H9 (cell line): ENCODE results near the gene TRAPPC2B. TPM values are rescaled to one million over a fixed set of nuclear protein-coding genes. Genes with fewer than 3 reads are reported as not detected.

Source experiments
- DNase-seq: peaks from one replicate; pipeline ENCODE4 v3.0.0-alpha.2; 2017
- H2AFZ ChIP-seq: one replicate; pipeline ENCODE4 v1.6.1; 2013; ENCODE audit warnings: mild to moderate bottlenecking, low read length, control low read depth, moderate library complexity
- H2AK5ac ChIP-seq: 2 replicates; pipeline ENCODE4 v1.6.1; 2013; ENCODE audit warnings: low read length, control low read depth, mixed read lengths; ENCODE audit not compliant: insufficient read length
- H2BK120ac ChIP-seq: one replicate; pipeline ENCODE4 v1.6.1; 2013; ENCODE audit warnings: low read depth, mild to moderate bottlenecking, low read length, control low read depth, inconsistent platforms; ENCODE audit not compliant: poor library complexity, severe bottlenecking
- H2BK12ac ChIP-seq: 2 replicates; pipeline ENCODE4 v1.6.1; 2013; ENCODE audit warnings: low read length, control low read depth, mixed read lengths, low read depth; ENCODE audit not compliant: insufficient read length
- H2BK15ac ChIP-seq: 2 replicates; pipeline ENCODE4 v1.6.1; 2013; ENCODE audit warnings: low read depth, low read length, control low read depth
- H2BK20ac ChIP-seq: one replicate; pipeline ENCODE4 v1.6.1; 2013; ENCODE audit warnings: low read depth, mild to moderate bottlenecking, low read length, control low read depth, inconsistent platforms; ENCODE audit not compliant: poor library complexity, severe bottlenecking
- H2BK5ac ChIP-seq: 2 replicates; pipeline ENCODE4 v1.6.1; 2013; ENCODE audit warnings: low read length, control low read depth, mixed read lengths; ENCODE audit not compliant: insufficient read length
- H3K14ac ChIP-seq: 2 replicates; pipeline ENCODE4 v1.6.1; 2013; ENCODE audit warnings: low read length, control low read depth; ENCODE audit not compliant: insufficient read depth
- H3K18ac ChIP-seq: 2 replicates; pipeline ENCODE4 v1.6.1; 2013; ENCODE audit warnings: low read depth, mild to moderate bottlenecking, mixed read lengths, low read length, control low read depth; ENCODE audit not compliant: insufficient read length
- H3K23ac ChIP-seq: 2 replicates; pipeline ENCODE4 v1.6.1; 2013; ENCODE audit warnings: low read length, control low read depth, mixed read lengths, low read depth; ENCODE audit not compliant: insufficient read length
- H3K23me2 ChIP-seq: 2 replicates; pipeline ENCODE4 v1.6.1; 2013; ENCODE audit warnings: low read depth, mild to moderate bottlenecking, mixed read lengths, low read length, control low read depth; ENCODE audit not compliant: insufficient read length, poor library complexity, severe bottlenecking
- H3K27ac ChIP-seq: 2 replicates; pipeline ENCODE4 v1.5.1; 2013; ENCODE audit warnings: low read length, control low read depth, mixed read lengths, low read depth; ENCODE audit not compliant: insufficient read length
- H3K27me3 ChIP-seq: 2 replicates; pipeline ENCODE4 v1.6.1; 2013; ENCODE audit warnings: low read length, control low read depth, inconsistent platforms; ENCODE audit not compliant: insufficient read depth
- H3K4ac ChIP-seq: 2 replicates; pipeline ENCODE4 v1.6.1; 2013; ENCODE audit warnings: low read depth, mild to moderate bottlenecking, control low read depth, inconsistent platforms, low read length, moderate library complexity
- H3K4me1 ChIP-seq: 2 replicates; pipeline ENCODE4 v1.6.1; 2013; ENCODE audit warnings: low read length, control low read depth, inconsistent platforms; ENCODE audit not compliant: insufficient read depth
- H3K4me2 ChIP-seq: 2 replicates; pipeline ENCODE4 v1.6.1; 2013; ENCODE audit warnings: low read length, control low read depth, mixed read lengths; ENCODE audit not compliant: insufficient read length, insufficient read depth
- H3K56ac ChIP-seq: 2 replicates; pipeline ENCODE4 v1.6.1; 2013; ENCODE audit warnings: low read depth, mild to moderate bottlenecking, mixed read lengths, low read length, control low read depth; ENCODE audit not compliant: insufficient read length
- H3K79me1 ChIP-seq: 2 replicates; pipeline ENCODE4 v1.6.1; 2013; ENCODE audit warnings: low read depth, mild to moderate bottlenecking, moderate library complexity, low read length, control low read depth, inconsistent platforms; ENCODE audit not compliant: insufficient read depth, poor library complexity, severe bottlenecking
- H3K79me2 ChIP-seq: 2 replicates; pipeline ENCODE4 v1.6.1; 2013; ENCODE audit warnings: low read length, control low read depth, inconsistent platforms; ENCODE audit not compliant: insufficient read depth
- H3K9ac ChIP-seq: 2 replicates; pipeline ENCODE4 v1.6.1; 2013; ENCODE audit warnings: low read length, control low read depth, mixed read lengths; ENCODE audit not compliant: insufficient read length; ENCODE audit errors: extremely low read depth
- H3K9me3 ChIP-seq: one replicate; pipeline ENCODE4 v1.6.1; 2013; ENCODE audit warnings: low read depth, low read length, inconsistent platforms; ENCODE audit not compliant: control insufficient read depth
- H3T11ph ChIP-seq: one replicate; pipeline ENCODE4 v1.6.1; 2013; ENCODE audit warnings: mild to moderate bottlenecking, low read length, control low read depth, inconsistent platforms
- H4K20me1 ChIP-seq: one replicate; pipeline ENCODE4 v1.6.1; 2013; ENCODE audit not compliant: control insufficient read depth, insufficient read length, insufficient read depth
- H4K5ac ChIP-seq: 2 replicates; pipeline ENCODE4 v1.6.1; 2013; ENCODE audit warnings: low read depth, mild to moderate bottlenecking, mixed read lengths, low read length, control low read depth; ENCODE audit not compliant: insufficient read length
- H4K8ac ChIP-seq: replicated peaks from 2 replicates; pipeline ENCODE4 v1.6.1; 2013; ENCODE audit warnings: low read length, control low read depth, mixed read lengths, low read depth; ENCODE audit not compliant: insufficient read length
- H4K91ac ChIP-seq: 2 replicates; pipeline ENCODE4 v1.6.1; 2013; ENCODE audit warnings: low read depth, mild to moderate bottlenecking, moderate library complexity, mixed read lengths, low read length, control low read depth; ENCODE audit not compliant: insufficient read length
- H3K27ac Mint-ChIP-seq, 3 experiments: 2 replicates in 2 of 3; 3 replicates in 1 of 3; pipeline ENCODE4 v1.8.0; 2020 to 2021; ENCODE audit warnings: mixed read lengths in 3 of 3, mild to moderate bottlenecking in 1 of 3, moderate library complexity in 1 of 3
- H3K27me3 Mint-ChIP-seq: 2 replicates; pipeline ENCODE4 v1.8.0; 2021; ENCODE audit warnings: low read depth, mild to moderate bottlenecking, moderate library complexity, mixed read lengths
- H3K36me3 Mint-ChIP-seq, 3 experiments: 2 replicates in 2 of 3; 3 replicates in 1 of 3; pipeline ENCODE4 v1.8.0; 2020 to 2021; ENCODE audit warnings: low read depth in 3 of 3, mixed read lengths in 3 of 3; ENCODE audit not compliant: insufficient read depth in 1 of 3
- H3K4me1 Mint-ChIP-seq, 2 experiments: 2 replicates each; pipeline ENCODE4 v1.8.0; 2020; ENCODE audit warnings: mixed read lengths in 2 of 2
- H3K4me3 Mint-ChIP-seq, 2 experiments: 2 replicates in 1 of 2; 3 replicates in 1 of 2; pipeline ENCODE4 v1.8.0; 2020 to 2021; ENCODE audit warnings: mild to moderate bottlenecking in 2 of 2, mixed read lengths in 2 of 2, moderate library complexity in 1 of 2
- H3K9me3 Mint-ChIP-seq, 2 experiments: 2 replicates in 1 of 2; 3 replicates in 1 of 2; pipeline ENCODE4 v1.8.0; 2020; ENCODE audit warnings: mild to moderate bottlenecking in 2 of 2, mixed read lengths in 2 of 2, moderate library complexity in 1 of 2
- CTCF ChIP-seq: fragments of 200-600 bp; sonication (generic); conservative IDR thresholded peaks from 3 replicates; pipeline ENCODE4 v1.8.0; 2021; ENCODE audit warnings: antibody characterized with exemption, mild to moderate bottlenecking
- WGBS: extraction: QIAGEN DNeasy Blood & Tissue Kit; methylation state at CpG from one replicate; pipeline ENCODE4 v1.1.7; 2013; ENCODE audit warnings: missing lambda C conversion rate, low lambda C conversion rate, mixed read lengths; ENCODE audit not compliant: insufficient read length; ENCODE audit errors: extremely low coverage; 5-methylcytosine and 5-hydroxymethylcytosine counted together
- total RNA-seq: library from RNA; stranded (reverse); gene quantifications from 2 replicates; pipeline ENCODE4 v1.2.1, GENCODE V29; 2021

TRAPPC2B gene
- total RNA-seq, 1 experiment from 2014 or later, result 12.4 TPM

GRCh38 chr19:57355916-57356315 is 7.4 kb upstream of the TRAPPC2B start:
- H3K18ac ChIP-seq, result no peak overlapping the region
- no peaks in the 10 kb centered on the region for H3K4me1 ChIP-seq
- H2BK20ac ChIP-seq, result no peak overlapping the region
- no peak overlapping the region for H3K27ac ChIP-seq
- H3K23me2 ChIP-seq, result peaks cover 7% of the 10 kb centered on the region
- Mint-ChIP-seq H3K27me3 (no peaks in the 10 kb centered on the region; the same call in 1 of the 2 replicates), H3K9me3 (no peaks in the 10 kb centered on the region), H3K4me3 (no peak overlapping the region), H3K36me3 (peaks cover 27 to 56% (median 48%) of the 10 kb centered on the region in 3 experiments; a peak in 6 of 7 replicates), H3K27ac (no peak overlapping the region), H3K4me1 (peaks cover 12 to 16% of the 10 kb centered on the region in 2 experiments)
- peaks cover 13% of the 10 kb centered on the region; the same call in 1 of the 2 replicates for H3K79me2 ChIP-seq
- no peak overlapping the region for H4K8ac ChIP-seq
- H2BK12ac ChIP-seq, result no peak overlapping the region
- WGBS, result no CpG with 5 or more reads among the region's 4 CpGs
- H3K14ac ChIP-seq, result no peak overlapping the region
- no peak overlapping the region for H4K5ac ChIP-seq
- H3K23ac ChIP-seq, result no peak overlapping the region
- no peaks in the 10 kb centered on the region for H3K9me3 ChIP-seq
- no peak overlapping the region for H2BK120ac ChIP-seq
- DNase-seq, result no peak
- H2BK15ac ChIP-seq, result no peak overlapping the region
- no peak overlapping the region for H2AFZ ChIP-seq
- H2BK5ac ChIP-seq, result no peak overlapping the region
- H3K79me1 ChIP-seq, result peaks cover 3% of the 10 kb centered on the region
- no peak overlapping the region for H3K4ac ChIP-seq
- no peak overlapping the region for H4K91ac ChIP-seq
- no peak overlapping the region for H3T11ph ChIP-seq
- no peak overlapping the region for H2AK5ac ChIP-seq
- H4K20me1 ChIP-seq, result no peaks in the 10 kb centered on the region
- H3K4me2 ChIP-seq, result no peak overlapping the region
- no peaks in the 10 kb centered on the region for H3K27me3 ChIP-seq
- no peak for TF ChIP-seq CTCF
- H3K56ac ChIP-seq, result no peak overlapping the region
- no peak overlapping the region for H3K9ac ChIP-seq
